Osteoblast (primary cell): ENCODE measurements around the gene AJUBA. TPM values are rescaled to one million over a fixed set of nuclear protein-coding genes. Genes with fewer than 3 reads are reported as not detected.

Source experiments
- DNase-seq: peaks from one replicate; pipeline ENCODE4 v3.0.0; 2011; ENCODE audit warnings: low spot score, mixed read lengths; ENCODE audit not compliant: insufficient read length; ENCODE audit errors: missing footprints
- H2AFZ ChIP-seq: 2 replicates; pipeline ENCODE4 v1.6.0; 2011; ENCODE audit warnings: mild to moderate bottlenecking, low read length
- H3K27ac ChIP-seq: 2 replicates; pipeline ENCODE4 v1.5.1; 2011; ENCODE audit warnings: mild to moderate bottlenecking, low read depth, low read length, moderate library complexity
- H3K27me3 ChIP-seq: 2 replicates; pipeline ENCODE4 v1.6.0; 2012; ENCODE audit warnings: mild to moderate bottlenecking, control low read depth, inconsistent platforms, low read length, moderate library complexity; ENCODE audit not compliant: insufficient read depth
- H3K36me3 ChIP-seq: 2 replicates; pipeline ENCODE4 v1.5.1; 2011; ENCODE audit warnings: mild to moderate bottlenecking, low read length, control low read depth, moderate library complexity; ENCODE audit not compliant: insufficient read depth
- H3K4me1 ChIP-seq: 2 replicates; pipeline ENCODE4 v1.5.1; 2011; ENCODE audit warnings: mild to moderate bottlenecking, low read length, control low read depth, moderate library complexity; ENCODE audit not compliant: insufficient read depth
- H3K4me2 ChIP-seq: 2 replicates; pipeline ENCODE4 v1.6.0; 2011; ENCODE audit warnings: mild to moderate bottlenecking, low read length; ENCODE audit not compliant: insufficient read depth
- H3K4me3 ChIP-seq: fragments of 200-600 bp; sonication (generic); 3 replicates; pipeline ENCODE4 v1.5.1; 2012; ENCODE audit warnings: mild to moderate bottlenecking, low read length, inconsistent platforms; ENCODE audit not compliant: insufficient read depth
- H3K79me2 ChIP-seq: 2 replicates; pipeline ENCODE4 v1.6.0; 2012; ENCODE audit warnings: mild to moderate bottlenecking, low read length, control low read depth, inconsistent platforms; ENCODE audit not compliant: insufficient read depth
- H3K9me3 ChIP-seq: 2 replicates; pipeline ENCODE4 v1.5.1; 2011; ENCODE audit warnings: low read depth, low read length, control low read depth
- H4K20me1 ChIP-seq: 2 replicates; pipeline ENCODE4 v1.6.0; 2012; ENCODE audit warnings: mild to moderate bottlenecking, low read length, control low read depth; ENCODE audit not compliant: insufficient read depth
- CTCF ChIP-seq: IDR thresholded peaks from 2 replicates; pipeline ENCODE4 v1.5.1; 2011; ENCODE audit warnings: mild to moderate bottlenecking, low read depth, low read length, moderate library complexity; ENCODE audit errors: extremely low read depth
- total RNA-seq: library from RNA; depleted of rRNA; stranded (reverse); fragments of >200 nt; gene quantifications from 2 replicates; pipeline ENCODE4 v1.2.3, GENCODE V29; 2012

AJUBA gene
- total RNA-seq, 1 donor, result 74.9 TPM

GRCh38 chr14:22995889-22996625 is 13.7 kb upstream of the AJUBA start:
- no peaks in the 10 kb centered on the region for H3K9me3 ChIP-seq
- no peak for DNase-seq
- peaks cover 6% of the 10 kb centered on the region for H3K4me1 ChIP-seq
- H2AFZ ChIP-seq, result no peak overlapping the region
- no peak overlapping the region for H3K4me3 ChIP-seq
- H3K4me2 ChIP-seq, result no peak overlapping the region
- no peaks in the 10 kb centered on the region for H3K79me2 ChIP-seq
- no peaks in the 10 kb centered on the region for H3K36me3 ChIP-seq
- no peak overlapping the region for H3K27ac ChIP-seq
- no peaks in the 10 kb centered on the region for H4K20me1 ChIP-seq
- H3K27me3 ChIP-seq, result no peaks in the 10 kb centered on the region
- no peak for TF ChIP-seq CTCF

GRCh38 chr14:22994762-22995275 is 12.5 kb upstream of the AJUBA start:
- DNase-seq, result peak; percentile 83
- Histone ChIP-seq H3K79me2 (no peaks in the 10 kb centered on the region), H2AFZ (no peak overlapping the region), H3K36me3 (no peaks in the 10 kb centered on the region), H3K27me3 (no peaks in the 10 kb centered on the region), H3K27ac (no peak overlapping the region), H3K9me3 (no peaks in the 10 kb centered on the region), H3K4me3 (no peak overlapping the region), H3K4me1 (peaks cover 6% of the 10 kb centered on the region), H3K4me2 (no peak overlapping the region), H4K20me1 (no peaks in the 10 kb centered on the region)
- peak; percentile 73 for TF ChIP-seq CTCF

GRCh38 chr14:22993517-22993916 is 11.2 kb upstream of the AJUBA start:
- no peaks in the 10 kb centered on the region for H3K27me3 ChIP-seq
- DNase-seq, result no peak
- H3K4me1 ChIP-seq, result peaks cover 6% of the 10 kb centered on the region
- no peaks in the 10 kb centered on the region for H3K9me3 ChIP-seq
- no peak for TF ChIP-seq CTCF
- no peak overlapping the region for H2AFZ ChIP-seq
- H3K79me2 ChIP-seq, result no peaks in the 10 kb centered on the region
- H3K4me3 ChIP-seq, result no peak overlapping the region
- H3K4me2 ChIP-seq, result no peak overlapping the region
- no peaks in the 10 kb centered on the region for H3K36me3 ChIP-seq
- H4K20me1 ChIP-seq, result no peaks in the 10 kb centered on the region
- H3K27ac ChIP-seq, result no peak overlapping the region

- TF ChIP-seq CTCF, result no peak
- H3K36me3 ChIP-seq, result no peaks in the 10 kb centered on the region
- no peak overlapping the region for H3K4me2 ChIP-seq
Measured at GRCh38 chr14:22991852-22992251, 9.5 kb upstream of the AJUBA start.

More at GRCh38 chr14:22991852-22992251, 9.5 kb upstream of the AJUBA start:
- Histone ChIP-seq H3K4me3 (no peak overlapping the region), H3K79me2 (no peaks in the 10 kb centered on the region), H2AFZ (no peak overlapping the region), H3K4me1 (peaks cover 6% of the 10 kb centered on the region), H3K27ac (no peak overlapping the region), H3K9me3 (no peaks in the 10 kb centered on the region), H3K27me3 (no peaks in the 10 kb centered on the region), H4K20me1 (no peaks in the 10 kb centered on the region)
- DNase-seq, result peak; percentile 82
